MV-4-11 (cell line): Measurements from ENCODE around the gene ILKAP.

Source experiments
- DNase-seq: peaks from one replicate; lab custom pipeline; 2025; lab: John Stamatoyannopoulos, UW

Gene ILKAP

GRCh38 chr2:238133499-238134392 is 69.7 kb downstream of the ILKAP start:
- DNase-seq: no peak

DNA sequence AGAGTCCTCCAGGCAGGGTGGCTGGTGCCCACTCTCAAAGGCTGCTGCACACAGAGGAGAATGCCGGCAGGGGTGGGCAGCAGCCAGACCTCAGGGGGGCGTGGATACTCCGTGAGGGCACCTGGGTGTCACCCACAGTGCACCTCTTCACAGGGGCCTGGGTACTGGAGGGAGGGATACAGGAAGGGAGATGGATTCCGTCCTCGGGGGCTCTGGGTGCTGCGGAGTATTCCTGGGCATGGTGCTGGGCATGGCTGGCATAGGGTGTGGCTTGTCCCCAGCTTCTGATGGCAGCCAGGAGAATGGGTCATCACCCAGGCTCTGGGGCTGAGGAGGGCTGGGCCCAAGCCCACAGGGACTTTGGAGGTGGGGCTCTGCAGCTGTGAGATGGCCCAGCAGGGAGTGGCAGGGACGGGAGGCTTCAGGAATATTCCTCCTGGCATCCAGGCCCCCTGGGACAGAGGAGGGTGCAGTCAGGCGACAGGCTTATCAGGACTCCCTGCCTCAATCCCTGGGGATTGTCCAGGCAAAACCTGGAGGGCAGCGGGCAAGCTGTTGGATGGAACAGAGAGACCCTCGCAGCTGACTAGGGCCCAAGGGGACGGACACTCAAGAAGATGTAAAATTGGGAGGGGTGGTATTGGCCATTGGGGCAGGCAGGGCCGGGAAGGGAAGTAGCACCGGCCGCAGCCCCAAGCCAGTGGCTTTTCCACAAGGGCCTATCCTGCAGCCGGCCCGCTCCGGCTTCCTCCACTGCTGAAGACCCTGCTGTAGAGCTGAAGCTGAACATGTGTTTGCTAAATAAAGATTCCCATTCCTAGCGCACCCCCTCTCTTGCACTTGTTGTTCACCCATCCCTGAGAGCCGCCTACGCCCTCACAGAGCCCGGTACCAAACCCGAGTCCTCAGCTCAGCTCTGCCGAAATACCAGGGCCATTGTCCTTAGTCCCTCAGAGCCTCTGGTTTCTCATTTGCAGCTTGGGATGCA is 70.7 kb downstream of the ILKAP start:
- DNase-seq: no peak

DNA sequence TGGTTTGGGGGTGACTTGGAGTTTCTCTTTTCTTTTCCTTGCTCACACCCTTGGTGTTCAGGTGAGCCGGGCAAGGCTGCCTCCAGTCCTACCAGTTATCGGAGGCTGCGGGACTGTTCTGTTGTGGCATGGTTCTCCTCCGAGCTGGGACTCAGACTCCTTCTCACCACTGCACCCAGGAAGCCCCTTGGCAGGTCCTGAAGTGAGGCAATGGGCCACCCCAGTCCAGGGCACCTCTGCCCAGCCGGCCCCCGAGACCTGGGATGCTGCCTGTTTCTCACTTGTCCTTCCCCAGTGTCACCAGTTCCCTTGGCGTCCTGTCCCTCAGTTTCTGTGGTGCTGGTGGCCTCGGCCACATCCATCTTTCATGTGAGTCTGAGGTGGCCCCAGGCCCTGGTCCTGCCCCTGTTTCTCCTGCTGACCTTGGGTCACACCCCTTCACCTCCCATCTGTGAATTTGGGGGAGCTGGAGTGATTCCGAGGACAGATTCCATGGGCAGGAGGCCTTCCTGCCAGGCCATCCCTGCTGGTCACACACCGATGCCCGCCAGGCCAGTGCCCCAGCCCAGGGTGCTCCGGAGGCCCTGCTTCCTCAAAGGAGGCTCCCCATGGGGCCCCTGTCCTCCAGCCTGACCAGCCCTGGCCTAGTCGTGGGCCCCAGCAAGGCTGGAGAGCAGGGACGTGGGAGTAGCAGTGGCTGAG is 71.6 kb downstream of the ILKAP start:
- no peak for DNase-seq

DNA sequence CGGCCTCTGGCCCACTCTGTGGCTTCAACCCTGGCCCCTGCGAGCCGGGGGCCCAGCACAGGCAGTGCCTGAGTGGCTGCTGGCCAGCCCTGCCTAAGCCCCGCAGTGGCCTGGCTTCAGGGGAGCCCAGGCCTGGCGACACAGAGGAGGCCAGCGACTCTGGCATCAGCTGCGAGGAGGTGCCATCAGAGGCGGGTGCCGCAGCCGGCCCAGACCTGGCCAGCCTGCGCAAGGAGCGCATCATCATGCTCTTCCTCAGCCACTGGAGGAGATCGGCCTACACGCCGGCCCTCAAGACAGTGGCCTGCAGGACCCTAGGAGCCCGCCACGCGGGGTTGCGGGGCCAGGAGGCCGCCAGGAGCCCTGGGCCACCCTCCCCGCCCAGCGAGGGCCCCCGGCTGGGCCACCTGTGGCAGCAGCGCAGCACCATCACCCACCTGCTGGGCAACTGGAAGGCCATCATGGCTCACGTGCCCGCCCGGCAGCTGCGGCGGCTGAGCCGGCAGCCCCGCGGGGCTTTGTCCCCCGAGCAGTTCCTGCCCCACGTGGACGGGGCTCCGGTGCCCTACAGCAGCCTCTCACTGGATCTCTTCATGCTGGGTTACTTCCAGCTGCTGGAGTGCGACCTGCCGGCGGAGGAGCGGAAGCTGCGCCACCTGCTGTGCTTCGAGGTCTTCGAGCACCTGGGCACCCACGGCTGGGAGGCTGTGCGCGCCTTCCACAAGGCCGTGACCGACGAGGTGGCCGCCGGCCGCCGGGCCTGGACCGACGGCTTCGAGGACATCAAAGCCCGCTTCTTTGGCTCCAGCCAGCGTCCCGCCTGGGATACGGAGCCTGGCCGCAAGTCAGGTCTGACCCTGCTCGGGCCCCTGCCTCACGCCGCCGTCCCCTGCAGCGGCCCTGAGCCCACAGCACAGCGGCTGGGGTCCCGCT is 72.5 kb downstream of the ILKAP start:
- no peak for DNase-seq

DNA sequence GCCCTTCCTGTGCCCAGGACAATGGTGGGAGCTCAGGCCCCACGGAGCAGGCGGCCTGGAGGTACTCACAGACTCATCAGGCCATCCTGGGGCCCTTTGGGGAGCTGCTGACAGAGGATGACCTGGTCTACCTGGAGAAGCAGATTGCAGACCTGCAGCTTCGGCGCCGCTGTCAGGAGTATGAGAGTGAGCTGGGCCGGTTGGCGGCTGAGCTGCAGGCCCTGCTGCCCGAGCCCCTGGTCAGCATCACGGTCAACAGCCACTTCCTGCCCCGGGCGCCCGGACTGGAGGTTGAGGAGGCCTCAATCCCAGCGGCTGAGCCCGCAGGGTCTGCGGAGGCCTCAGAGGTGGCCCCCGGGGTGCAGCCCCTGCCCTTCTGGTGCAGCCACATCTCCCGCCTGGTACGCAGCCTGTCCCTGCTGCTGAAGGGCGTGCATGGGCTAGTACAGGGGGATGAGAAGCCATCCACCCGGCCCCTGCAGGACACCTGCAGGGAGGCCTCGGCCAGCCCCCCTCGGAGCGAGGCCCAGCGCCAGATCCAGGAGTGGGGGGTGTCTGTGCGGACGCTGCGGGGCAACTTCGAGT is 73.3 kb downstream of the ILKAP start:
- no peak for DNase-seq

GRCh38 chr2:238129166-238130010 is 74.1 kb downstream of the ILKAP start:
- DNase-seq: no peak

DNA sequence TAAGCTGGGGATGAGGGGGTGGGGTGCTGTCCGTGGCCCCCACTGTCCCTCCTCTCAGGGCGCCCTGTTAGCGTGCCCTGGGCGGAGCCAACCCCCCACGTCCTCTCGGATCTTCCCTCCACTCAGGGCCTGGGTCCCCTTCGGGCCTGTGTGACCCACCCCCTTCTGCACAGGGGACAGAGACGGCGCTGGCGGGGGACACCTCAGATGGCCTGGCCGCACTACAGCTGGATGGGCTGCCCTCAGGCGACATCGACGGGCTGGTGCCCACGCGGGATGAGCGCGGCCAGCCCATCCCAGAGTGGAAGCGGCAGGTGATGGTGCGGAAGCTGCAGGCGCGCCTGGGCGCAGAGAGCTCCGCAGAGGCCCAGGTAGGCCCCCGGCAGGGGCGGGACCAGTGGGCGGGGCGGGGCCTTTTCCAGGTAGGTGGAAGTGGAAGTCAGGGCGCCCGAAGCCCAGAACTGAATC is 74.9 kb downstream of the ILKAP start:
- DNase-seq: no peak

GRCh38 chr2:238128061-238128440 is 75.4 kb downstream of the ILKAP start:
- no peak for DNase-seq

- no peak for DNase-seq
Measured at GRCh38 chr2:238127165-238128060, 76.1 kb downstream of the ILKAP start.

- DNase-seq: no peak
Measured at GRCh38 chr2:238126775-238127164, 76.7 kb downstream of the ILKAP start.

GRCh38 chr2:238126338-238126737 is 77.2 kb downstream of the ILKAP start:
- DNase-seq: no peak

GRCh38 chr2:238125127-238125885 is 78.2 kb downstream of the ILKAP start:
- no peak for DNase-seq

DNA sequence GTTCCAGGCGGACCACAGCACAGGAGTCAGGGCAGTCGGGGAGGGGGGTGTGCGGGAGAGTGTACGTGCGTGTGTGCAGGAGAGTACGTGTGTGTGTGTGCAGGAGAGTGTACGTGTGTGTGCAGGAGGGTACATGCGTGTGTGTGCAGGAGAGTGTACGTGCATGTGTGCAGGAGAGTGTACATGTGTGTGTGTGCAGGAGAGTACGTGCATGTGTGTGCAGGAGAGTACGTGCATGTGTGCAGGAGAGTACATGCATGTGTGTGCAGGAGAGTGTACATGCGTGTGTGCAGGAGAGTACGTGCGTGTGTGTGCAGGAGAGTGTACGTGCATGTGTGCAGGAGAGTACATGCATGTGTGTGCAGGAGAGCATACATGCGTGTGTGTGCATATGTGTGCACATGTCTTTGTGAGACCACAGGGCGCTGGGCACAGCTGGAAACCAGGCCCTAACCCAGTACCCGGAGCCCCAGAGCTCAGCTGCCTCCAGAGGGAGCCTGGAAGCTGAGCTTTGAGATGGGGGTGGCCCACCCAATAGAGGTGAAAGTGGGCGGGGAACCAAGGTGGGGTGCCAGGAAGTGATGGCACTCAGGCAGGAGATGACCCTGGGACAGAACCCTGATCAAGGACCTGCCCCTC is 78.9 kb downstream of the ILKAP start:
- no peak for DNase-seq

DNA sequence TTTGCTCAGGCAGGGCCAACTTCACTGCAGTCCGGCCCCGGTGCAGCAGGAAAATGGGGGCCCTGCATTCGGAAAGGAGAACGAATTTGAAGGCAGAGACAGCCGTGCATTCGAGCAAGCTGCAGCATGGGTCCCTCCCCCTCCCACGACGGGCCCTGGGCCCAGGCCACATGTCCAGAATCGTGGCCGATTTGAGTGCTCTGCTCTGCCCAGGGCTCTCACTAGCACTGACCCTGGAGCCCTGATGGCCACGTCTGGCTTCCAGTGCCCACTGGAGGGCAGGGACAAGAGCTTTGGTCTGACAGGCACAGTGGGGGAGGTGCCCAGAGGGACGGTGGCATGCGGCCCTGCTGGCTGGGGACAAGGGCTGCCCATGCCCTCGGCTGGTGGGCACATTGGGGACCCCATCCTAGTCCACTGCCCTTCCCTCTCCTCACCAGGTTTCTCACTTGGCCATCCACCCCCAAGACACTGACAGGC is 79.5 kb downstream of the ILKAP start:
- no peak for DNase-seq

DNA sequence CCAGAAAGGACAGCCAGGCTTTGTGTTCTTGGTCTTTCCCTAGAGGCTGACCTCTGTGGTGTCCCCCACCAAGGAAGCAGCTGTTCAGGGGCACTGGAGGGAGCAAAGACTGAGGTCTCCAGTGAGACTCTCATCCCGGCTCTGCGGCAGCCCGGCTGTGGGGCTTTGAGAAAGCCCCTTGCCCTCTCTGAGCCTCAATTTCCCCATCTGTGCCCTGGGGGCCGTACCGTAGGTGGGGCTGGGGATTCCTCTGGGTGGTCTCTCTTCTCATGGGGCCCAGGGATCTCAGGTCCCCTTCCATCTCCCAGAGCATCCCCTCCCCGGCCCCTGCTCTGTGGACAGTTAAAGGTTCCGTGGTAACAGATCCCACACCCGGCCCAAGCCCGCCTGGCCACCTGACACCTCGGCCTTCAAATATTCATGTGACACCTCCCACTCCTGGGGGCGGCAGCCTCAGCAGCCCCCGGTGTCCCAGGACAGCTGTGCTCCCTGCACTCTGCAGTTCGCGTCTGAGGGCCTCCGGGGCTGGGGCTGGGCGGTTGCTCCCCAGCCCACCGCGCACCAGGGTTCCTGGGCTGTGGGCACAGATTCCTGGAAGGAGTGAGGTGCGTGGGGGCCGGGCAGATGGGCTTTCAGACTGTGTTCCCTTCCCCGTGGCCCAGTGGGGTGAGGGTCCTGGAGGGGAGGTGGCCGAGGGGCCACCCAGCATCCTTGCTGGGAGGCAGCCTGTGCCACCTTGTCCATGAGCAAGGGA is 80.1 kb downstream of the ILKAP start:
- DNase-seq: no peak
